ENCODE measurements around the gene ISLR.

ISLR gene

DNA sequence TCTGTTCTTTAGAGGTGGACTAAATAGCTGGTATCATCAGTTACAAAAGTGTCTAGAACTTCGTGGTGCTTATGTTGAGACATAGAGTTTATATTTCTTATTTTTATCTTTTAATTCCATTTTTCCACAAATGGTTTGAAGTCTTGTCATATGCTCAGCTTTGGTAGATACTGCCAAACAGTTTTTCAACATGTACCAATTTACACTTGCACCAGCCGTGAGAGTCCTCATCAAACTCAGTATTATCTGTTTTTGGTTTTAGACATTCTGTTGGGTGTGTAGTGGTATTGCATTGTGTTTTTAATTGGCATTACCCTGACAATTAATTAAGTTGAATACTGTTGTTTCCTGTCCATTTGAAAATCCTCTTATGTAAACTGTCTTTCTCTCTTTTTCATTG is 26.5 kb upstream of the ISLR start:
- no peak for TF ChIP-seq CTCF (IDR thresholded peaks at IDR 0.05; ENCODE audit: control extremely low read depth, extremely low read depth, low read depth, missing control alignments)
- ChIA-PET POLR2A (no interaction called here), CTCF (no interaction called here)
- DNase-seq (ENCODE audit: extremely low spot score), result no peak

DNA sequence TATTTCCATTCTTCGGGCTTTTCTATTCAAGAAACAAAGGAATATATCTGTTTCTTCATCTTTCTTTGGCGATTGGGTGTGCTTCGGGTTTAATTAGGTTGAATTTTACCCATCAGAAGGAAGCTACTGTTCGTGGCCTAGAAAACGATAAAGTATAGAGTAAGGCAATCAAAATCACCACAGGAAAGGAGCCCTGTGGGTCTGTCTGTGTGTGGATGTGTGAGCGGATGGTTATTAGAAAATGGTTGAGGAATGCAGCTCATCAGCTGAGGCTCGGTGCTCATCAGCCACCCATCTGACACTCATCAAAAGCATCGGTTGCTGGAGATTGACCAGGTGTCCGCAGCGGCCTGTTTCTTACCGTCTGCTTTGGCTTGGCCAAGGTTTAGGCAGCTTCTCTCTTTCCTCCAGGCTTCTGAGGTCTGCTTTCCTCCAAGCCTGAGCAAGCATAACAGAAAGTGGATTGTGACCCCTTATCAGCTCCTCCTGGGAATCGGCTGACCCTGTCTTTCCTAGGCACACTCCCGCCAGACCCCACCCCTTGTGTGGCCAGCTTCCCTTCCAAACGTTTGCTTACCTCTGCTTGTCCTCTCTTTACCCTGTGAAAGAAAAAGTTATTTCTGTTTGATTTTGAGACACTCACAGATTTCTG is 17.6 kb upstream of the ISLR start:
- ChIA-PET POLR2A (no interaction called here), CTCF (interaction anchor here (0.8 to 2.6 kb wide), 5 partner anchors 12 to 165 kb away, joined by 3 to 6 read pairs (median 3); no protein-coding TSS in a partner anchor)
- TF ChIP-seq CTCF (IDR thresholded peaks at IDR 0.05; ENCODE audit: control extremely low read depth, extremely low read depth, low read depth, missing control alignments), result no peak
- no peak for DNase-seq (ENCODE audit: extremely low spot score)

DNA sequence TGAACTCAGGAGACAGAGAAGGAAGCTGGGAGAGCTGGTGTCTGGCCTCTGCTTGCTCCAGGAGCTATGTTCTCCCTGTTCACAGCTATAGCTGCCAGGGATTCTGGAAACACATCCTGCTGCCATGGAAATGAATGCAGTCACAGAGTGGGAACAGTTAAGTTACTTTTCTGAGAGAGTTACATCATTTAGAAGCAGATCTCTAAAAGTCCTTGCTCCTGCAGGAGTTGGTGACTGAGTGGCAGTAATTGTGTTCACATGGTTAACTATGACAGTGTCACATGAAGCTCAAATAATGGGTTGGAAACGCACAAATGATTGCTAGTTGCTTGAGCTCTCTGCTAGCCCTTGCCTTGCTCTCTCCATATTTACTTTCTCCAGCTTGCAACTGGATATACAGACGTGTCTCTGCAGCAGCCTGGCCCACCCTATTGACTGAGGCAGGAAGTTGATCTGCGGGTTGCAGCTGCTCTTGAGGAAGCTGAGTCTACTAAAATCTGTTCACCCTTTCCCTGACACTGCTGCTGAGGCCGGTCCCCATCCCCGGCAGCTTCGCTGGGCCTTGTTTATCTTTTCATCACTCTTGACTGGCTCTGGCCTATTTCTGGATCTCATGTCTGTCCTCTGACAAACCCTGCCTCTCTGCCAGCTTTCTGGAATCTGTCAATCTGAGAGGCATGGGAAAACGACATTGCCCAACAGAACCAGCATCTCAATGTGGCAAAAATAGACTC is 16.7 kb upstream of the ISLR start:
- no peak for TF ChIP-seq CTCF (IDR thresholded peaks at IDR 0.05; ENCODE audit: control extremely low read depth, extremely low read depth, low read depth, missing control alignments)
- ChIA-PET POLR2A (no interaction called here), CTCF (interaction anchor here (0.7 to 2.6 kb wide), 4 partner anchors 11 to 164 kb away, joined by 3 to 6 read pairs (median 3); no protein-coding TSS in a partner anchor)
- peak; percentile 33 for DNase-seq (ENCODE audit: extremely low spot score)

DNA sequence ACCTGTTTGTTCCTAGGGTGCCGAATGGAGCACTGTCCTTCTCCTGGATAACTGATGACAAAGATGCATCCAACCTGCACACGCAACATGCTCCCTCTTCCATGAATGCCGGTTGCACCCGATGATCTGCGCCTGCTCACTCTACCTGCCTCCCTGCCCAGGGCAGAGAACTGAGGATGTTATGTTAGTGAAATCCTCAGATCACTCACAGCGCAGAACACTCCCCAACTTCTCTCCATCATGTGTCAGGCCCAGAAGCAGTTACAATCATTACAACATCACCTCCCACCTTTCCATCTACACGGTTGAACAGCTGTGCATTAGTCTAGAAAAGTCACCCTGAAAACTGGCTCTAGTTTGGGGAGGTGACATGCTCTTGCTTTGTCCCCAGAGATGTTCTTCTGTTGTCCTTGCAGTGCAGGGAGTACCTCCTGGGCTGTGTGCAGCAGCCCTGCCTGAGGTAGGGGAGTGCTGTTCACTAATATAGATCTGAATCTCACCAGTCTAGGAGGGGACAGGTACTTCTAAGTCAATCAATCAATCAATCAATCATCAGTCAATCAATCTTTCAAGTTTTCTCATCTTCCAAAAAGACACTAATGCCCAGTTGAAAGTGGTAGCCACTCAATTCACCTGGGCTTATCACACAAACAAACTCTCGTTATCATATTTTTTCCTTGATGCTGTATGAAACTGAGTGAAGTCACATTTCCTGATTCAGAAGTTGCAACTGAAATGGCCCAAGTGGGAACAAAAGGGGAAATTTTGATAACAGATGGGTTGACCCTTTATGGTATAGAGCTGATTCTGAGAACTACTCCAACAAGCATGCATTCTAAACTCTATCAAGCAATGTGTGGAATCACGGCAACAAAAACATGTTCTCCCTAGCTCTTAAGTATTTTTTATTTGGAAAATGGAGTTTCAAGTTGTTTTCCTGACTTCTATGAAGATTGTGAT is 15.4 kb upstream of the ISLR start:
- no peak for TF ChIP-seq CTCF (IDR thresholded peaks at IDR 0.05; ENCODE audit: control extremely low read depth, extremely low read depth, low read depth, missing control alignments)
- ChIA-PET POLR2A (no interaction called here), CTCF (interaction anchor here (2.6 kb wide), 1 partner anchor 10 kb away, joined by 6 read pairs; no protein-coding TSS in a partner anchor)
- DNase-seq (ENCODE audit: extremely low spot score), result no peak

DNA sequence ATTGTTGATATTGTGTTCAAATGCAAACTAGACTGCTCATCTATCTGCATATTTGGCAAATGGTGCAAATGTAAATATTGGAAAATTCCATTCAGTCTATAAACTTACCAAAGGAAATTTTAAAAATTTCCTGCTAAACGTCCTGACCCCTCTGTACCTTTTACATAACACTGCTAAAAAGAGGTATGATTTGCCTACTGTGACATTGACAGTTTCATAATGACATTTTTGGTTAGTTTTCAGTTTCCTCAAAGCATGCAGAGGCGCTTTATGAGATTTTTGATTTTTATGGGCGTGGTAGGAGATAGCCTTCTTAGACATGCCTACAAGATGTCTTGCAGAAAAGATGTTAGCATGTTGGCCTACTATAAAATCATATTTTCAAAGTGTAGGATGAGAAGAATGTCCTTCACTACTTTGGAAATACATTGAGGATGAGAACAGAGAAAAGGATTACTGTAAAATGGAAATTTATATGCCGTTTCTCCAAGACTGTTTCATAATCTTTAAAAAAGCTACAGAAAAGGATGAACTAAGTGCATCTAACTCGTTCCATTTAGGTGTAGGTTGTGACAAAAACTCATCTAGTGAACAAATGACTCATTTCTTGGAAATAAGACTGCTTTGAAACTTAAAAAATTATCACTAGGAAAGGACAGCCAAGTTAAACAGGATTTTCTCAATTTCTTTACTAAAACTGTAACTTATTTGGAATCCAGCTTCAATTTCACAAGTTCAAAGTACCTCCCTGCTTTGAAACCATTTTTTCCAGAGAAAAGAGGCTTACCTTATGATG is 14.5 kb upstream of the ISLR start:
- peak; percentile 62 for DNase-seq (ENCODE audit: extremely low spot score)
- TF ChIP-seq CTCF (IDR thresholded peaks at IDR 0.05; ENCODE audit: control extremely low read depth, extremely low read depth, low read depth, missing control alignments), result no peak
- ChIA-PET POLR2A (no interaction called here), CTCF (interaction anchor here (1.2 to 1.6 kb wide), 2 partner anchors 15 to 31 kb away, joined by 3 to 5 read pairs; no protein-coding TSS in a partner anchor)

All from GM10248 (cell line).